HTERT RPE-1 (cell line): Measurements from ENCODE around the gene LDB2.
"Not testable (repeated sequence)": the region's sequence is repeated elsewhere in the genome, so short reads cannot be mapped to it uniquely, and the experiment has no call there.

Experiments used
- in situ Hi-C: fragments of 300-500 bp; cut with MboI; formaldehyde crosslinking; loops from 4 replicates; pipeline ENCODE4 v1.14.3; 2020; ENCODE audit warnings: low sequenced_read_pairs

The LDB2 gene

DNA sequence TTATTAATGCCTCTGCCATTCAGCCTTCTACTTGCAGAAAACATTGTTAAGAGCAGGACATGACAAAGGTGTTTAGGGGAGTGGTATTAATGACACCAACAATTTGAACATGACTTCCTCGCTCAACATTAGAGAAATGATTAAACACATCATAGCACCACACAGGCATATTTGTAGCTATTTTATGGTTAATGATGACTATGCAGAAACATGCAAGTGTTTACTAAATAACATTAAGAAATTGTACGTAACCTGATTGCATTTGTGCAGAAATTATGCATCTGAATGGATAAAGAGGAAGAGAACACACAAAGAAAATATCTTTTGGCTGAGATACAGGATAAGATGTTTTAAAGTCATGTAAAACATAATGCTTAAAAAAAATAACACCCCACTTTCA, 323.5 kb downstream of the LDB2 start:
- in situ Hi-C loops = no loop called here

DNA sequence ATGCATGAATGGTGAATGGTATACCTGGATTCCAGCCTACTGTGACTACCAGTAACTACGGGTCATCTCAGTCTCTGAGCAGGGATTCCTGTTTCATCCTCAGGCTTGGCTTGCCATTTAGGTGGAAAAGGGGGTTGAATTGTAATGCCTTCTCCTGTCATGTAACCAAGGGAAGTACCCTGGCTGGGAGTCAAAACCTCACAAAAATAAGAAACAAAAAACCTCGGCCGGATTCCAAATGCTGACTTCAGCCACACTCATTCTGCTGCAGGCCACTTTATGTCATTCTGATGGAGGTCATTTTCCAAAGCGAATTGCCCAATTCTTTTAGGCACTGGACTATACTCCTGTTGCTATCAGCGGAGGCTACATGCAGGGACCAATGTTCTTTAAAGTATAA, 324.7 kb downstream of the LDB2 start:
- in situ Hi-C loops = no loop called here

DNA sequence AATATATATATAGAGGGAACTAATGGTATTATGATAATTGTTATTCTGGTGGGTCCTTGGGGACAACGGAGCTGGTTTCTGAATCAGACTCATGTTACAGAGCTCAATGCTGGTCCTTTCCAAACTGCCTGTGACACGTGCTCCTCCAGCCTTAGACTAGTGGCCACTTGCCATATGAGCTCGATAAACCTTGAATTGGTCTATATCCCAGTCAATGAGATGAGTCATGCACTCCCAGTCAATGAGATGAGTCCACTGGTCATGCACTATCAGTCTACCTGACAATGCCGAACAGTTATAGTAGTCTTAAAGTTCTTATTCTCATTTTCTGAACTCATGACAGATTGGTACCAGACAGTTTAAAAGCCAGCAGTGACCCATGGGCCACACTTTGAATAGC, 325.2 kb downstream of the LDB2 start:
- in situ Hi-C loops = no loop called here

DNA sequence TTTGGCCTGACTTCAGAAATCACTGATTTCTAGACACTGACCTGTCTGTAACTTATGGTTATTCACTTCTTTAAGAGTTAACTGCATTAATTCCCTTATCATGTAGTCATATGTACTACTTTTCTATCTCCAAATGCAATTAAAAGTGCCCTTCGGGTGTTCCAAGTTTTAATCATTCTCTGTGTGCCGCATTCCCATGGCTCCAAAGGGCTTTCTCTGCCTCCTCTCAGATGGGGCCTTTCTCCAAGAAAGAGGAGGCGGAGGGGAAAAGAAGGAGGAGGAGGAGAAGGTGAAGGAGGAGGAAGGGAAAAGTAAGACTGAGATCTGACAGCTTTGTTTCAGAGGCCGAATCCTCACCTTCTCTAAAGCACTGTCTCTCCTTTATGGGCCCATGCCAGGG, 325.8 kb downstream of the LDB2 start:
- in situ Hi-C loops = no loop called here

DNA sequence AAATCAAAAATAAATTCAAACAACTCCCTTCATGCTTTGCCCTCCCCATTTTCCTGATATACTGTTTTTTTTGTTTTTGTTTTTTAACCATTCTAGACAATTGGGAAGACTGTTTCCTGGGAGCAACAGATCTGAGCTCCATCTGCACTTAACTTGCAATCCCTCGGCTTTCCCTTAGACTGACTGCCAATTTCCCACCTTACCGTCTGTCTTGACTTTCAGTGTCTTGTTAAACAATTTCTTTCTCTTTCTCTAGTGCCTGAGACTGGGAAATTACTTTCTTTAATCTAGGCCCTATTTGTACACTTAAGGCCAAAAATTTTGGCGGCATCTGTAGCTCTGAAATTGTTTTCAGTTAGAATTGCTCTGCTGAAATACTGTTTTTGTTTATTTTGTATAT, 326.3 kb downstream of the LDB2 start:
- in situ Hi-C loops = no loop called here

DNA sequence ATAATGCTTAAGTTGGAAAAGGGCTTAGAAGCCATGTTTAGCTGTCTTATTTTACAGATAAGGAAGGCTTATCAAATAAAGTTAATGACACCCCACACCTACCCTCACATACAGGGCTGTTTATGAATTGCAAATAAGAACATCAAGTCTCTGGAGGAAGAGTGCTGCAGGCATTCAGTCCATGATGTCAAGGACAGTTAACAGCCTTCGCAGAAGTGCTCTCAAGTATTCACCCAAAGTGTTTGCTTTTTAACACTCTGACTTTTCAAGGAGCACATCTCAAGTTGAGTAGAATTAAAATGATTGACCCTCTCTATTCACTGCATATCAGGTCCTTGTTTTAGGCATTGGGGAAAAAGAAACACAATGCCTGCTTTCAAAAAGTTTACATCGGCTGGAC, 328.7 kb downstream of the LDB2 start:
- in situ Hi-C loops = no loop called here

DNA sequence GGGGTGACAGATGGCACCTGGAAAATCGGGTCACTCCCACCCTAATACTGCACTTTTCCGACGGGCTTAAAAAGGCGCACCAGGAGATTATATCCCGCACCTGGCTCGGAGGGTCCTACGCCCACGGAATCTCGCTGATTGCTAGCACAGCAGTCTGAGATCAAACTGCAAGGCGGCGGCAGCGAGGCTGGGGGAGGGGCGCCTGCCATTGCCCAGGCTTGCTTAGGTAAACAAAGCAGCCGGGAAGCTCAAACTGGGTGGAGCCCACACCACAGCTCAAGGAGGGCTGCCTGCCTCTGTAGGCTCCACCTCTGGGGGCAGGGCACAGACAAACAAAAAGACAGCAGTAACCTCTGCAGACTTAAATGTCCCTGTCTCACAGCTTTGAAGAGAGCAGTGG, 341.1 kb downstream of the LDB2 start:
- in situ Hi-C loops = not testable (repeated sequence)

DNA sequence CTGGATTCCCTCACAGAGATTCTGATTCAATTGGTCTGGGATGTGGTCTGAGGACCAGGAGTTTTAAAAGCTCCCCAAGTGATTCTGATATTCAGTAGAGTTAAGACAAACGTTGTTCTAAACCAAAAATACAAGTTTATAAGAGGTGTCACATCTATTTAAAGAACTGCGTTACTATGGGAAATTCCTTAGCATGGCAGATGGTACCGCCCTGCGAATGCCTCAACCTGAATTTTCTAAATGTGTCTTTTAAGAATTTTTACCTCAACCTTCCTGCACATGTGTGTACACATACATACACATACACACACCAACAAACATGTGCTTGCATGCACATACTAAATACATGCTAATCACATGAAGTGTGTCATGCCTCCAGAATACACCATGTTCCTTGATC, 343.3 kb downstream of the LDB2 start:
- in situ Hi-C loops = no loop called here

DNA sequence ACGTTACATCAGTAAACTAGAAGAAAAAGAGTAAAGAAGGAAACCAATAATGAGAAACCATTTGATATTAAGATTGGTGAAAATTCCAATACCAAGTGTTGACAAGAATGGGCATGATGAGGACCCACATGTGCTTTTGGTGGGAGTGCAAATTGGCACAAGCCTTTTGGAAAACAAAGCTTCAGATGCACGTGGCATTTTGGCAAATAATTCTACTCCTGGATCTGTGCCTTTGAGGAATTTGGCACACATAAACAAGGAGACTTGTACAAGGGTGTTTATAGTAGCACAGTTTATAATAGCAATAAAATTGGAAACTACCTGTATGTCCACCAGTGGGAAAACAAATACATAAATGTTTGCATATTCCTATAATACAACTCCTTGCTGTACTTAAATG, 347.9 kb downstream of the LDB2 start:
- in situ Hi-C loops = no loop called here

DNA sequence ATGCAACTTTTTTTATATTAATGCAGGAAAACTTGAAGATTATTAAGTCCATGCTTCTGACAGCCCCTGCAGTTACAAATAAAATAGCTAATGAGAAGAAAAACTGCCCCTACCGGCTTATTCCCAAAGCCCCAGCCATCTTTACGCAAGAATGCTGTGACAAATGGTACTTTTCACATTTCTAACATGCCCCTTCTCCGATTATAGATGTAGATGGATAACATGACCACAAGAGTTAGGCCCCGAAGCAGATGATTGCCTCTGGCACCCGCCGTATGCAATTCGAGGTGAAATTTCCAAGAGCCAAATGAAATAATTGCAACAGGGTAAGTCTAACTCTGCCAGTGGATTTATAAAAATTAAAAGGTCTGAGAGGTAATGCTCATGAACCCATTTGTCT, 352.8 kb downstream of the LDB2 start:
- in situ Hi-C loops = no loop called here

DNA sequence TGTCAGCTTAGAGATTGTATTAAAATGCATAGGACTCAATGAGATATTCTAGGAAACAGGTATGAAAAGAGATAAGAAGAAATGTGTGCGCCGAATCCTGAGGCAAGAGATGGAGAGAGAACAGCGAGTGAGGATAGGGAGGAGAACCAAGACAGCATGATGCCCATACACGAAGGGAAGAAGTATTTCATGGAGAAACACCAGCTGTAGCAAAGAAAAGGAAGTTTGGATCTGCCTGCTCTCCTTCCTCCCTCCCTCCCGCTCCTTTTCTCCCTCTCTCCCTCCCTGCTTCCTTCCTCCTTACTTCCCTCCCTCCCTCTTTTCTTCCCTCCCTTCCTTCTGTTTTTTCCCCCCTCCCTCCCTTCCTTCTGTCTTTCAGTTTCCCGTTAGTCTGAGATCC, 353.6 kb downstream of the LDB2 start:
- in situ Hi-C loops = no loop called here

DNA sequence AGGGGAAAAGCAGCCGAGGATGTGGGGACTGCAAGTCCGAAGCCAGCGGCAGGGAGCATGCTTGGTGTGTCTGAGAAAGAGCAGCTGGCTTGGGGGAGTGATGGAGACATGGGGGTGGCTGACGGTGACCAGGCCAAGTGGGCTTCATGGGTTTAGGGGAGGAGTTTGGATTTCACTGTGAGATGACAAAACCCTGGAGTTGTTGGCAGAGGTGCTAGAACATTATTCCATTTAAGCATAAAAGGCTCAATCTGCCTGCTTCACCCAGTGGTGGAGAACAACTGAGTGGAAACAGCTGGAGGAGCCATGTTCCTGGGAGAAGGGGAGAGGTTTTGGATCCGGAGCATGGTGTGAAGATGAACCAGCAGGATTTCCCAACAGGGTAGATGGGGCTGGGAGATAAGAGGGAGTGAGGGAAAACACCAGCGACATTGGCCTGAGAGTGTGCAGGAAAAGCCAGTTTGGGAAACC, 354.2 kb downstream of the LDB2 start:
- in situ Hi-C loops = no loop called here

DNA sequence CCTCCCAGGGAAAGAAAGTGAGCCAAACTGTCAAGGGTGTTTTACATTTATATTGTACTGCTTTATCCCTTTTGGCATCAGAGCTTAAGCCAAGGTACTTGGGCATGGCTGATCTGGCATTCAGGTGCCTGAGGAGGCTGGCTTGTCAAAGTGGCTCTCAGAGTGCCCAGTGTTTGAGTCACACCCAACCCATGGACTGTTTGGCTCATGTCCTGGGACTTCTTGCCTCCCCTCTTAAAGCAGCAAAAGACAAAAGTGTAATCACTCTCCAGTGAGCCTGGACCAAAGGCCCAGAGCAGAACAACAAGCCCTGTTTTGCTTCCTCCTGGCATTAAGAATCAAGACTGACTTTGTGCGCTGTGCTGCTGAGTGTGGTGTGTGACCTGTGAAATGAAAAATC, 360.5 kb downstream of the LDB2 start:
- in situ Hi-C loops = no loop called here

DNA sequence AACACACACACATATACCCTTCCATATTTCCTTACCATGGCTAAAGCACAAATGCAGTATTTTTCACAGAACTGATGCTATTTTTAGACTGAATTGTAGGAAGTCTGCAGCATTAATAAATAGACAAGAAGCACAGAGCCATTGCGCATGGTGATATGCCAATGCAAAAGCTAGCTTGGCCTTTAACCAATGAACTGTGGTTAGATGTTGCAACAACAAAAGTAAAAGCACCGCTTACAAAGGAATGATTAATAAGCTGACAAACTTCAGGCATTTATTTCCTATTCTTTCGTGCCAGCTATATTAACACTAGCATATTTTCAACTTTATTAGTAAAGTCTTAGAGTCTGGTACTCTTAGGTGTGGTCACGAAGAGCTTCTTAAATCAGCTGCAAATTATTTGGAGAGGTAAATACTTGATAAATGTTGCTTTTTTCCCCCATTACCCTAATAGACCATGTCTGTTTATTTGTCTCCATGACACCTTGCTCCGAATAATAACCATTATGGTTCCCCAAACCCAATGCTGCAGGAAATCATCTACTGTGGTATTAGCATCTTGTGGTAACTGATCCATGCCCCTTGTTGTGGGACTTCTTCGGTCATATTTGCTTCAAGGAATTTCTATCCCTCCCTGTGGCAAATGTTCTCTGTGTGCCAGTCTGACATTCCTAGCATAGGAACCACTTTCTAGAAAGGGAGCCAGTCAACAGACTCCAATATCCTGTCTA, 366.0 kb downstream of the LDB2 start:
- in situ Hi-C loops = no loop called here

DNA sequence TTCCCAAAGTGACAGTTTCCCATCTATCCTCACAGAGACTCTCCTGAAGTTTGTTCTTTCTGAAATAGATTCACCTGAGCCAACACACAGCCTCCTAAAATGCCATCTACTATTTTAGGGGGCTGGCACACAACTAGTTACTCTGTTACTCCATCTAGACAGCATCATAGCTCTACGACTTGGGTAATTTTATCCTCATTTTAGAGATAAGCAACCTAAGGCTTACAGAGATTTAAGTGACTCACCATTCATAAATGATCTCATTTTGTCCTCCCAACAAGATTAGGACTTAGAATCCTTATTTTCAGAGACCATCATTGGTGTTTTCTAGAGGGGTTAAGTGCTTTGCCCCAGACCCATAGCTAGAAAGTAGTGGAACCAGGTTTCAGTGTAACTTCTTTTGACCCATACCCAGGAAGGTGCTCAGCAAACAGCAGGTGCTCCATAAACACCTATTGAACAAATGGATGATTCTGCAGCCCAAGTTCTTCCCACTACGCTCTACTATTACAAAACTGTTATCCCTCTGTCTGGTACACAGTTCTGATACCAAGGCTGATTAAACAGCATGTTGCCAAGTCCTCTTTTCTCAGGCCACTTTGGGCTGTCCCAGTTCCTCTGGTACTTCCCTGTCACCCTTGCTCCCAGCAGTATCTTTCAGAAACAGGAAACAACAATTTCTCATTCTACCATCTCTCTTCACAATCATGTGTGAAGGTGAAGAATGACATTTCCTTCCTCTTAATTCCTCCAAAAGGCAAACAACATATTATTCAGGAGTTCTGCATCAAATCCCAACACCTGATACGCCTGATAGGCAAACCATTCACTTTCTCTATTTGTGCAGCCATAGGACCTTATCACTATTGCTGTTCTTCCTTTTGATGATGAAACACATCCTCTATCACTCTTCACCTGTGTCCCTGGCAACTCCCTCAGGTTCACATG, 367.5 kb downstream of the LDB2 start:
- in situ Hi-C loops = no loop called here

DNA sequence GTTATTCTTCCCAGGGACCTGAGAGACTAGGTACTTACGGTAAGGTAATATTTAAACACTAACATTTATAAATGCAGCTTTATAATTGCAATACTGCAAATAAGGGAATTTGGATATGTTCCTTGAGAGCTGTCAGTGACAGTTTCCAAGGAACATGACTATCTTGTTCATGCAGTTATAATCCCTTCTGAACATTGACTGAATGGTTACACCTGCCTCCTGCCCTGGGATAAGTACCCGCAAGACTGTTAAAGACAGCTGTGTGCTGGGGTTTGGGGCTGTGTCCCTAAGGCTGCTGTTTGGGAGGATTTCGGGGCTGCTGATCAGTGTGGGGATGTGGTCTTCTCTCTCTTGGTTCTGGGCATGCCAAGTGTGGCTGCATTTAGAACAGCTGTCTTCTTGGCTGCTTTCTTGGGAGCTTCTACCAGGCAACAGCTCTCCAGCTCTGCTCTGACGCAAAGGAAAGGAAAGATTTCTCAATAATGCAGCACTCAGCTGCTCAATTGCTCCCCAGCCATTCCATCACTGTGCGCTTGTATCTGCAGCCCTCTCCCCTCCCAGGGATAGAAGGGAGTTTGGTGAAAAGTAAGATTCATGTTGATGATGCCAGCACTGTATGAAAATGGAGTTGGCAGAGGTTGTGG, 373.4 kb downstream of the LDB2 start:
- in situ Hi-C loops = no loop called here

DNA sequence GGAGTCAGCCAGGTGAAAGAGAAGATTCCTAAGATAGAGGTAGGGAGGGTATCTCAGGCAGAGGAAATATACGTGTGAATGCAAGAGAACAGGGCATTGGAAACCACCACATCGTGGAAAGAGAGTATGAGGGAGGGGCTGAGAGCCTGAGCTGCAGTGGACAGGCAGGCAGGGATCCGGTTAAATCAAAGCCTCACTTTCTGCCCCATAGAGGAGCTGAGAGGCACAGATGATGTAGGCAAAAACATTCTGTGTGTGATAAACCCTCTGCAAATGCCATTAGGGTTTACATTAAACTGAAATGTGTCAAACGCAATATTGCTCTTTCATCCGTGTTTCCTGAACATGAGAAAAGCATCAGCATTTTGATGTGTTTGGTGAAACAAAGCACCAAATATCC, 374.0 kb downstream of the LDB2 start:
- in situ Hi-C loops = no loop called here

DNA sequence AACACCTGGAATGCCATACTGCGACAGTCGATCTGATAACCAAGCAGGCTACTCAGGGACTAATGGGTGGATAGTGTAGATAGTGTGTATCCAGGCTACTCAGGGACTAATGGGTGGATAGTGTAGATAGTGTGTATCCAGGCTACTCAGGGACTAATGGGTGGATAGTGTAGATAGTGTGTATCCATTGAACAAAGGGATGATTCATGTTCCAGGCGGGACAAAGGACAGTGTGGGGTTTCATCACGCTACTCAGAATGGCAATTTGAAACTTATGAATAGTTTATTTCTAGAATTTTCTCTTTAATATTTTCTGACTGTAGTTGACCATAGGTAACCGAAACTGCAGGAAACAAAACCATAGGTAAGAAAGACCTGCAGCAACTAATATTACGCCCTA, 374.9 kb downstream of the LDB2 start:
- in situ Hi-C loops = not testable (repeated sequence)

DNA sequence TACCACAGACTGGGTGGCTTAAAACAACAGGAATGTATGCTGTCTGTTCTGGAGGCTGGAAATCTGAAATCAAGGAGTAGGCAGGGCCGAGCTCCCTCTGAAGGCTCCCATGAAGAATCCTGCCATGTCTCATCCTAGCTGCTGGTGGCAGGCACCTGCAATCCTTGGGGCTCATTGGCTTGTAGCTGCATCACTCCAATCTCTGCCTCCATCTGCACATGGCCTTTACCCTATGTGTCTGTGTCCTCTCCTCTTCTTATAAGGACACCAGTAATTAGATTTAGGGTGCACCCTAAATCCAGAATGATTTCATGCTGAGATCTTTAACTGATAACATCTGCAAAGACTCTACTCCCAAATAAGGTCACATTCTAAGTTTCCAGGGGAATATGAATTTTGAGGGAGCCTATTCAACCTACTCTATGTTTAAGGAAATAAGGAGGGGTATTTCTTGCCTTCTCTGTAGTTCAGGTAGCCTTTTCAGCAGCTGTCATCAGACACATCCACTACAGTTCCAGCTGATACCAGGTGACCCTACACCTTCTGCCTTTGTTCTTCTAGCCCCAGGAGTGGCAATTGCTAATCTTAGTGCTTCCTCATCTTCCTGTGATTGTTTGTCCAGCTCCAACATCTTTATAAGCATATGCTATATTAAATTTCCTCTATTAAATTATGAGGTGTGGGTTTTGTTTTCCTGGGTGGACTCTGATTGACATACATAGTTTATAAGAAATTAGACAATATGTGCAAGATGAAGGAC, 377.1 kb downstream of the LDB2 start:
- in situ Hi-C loops = no loop called here

DNA sequence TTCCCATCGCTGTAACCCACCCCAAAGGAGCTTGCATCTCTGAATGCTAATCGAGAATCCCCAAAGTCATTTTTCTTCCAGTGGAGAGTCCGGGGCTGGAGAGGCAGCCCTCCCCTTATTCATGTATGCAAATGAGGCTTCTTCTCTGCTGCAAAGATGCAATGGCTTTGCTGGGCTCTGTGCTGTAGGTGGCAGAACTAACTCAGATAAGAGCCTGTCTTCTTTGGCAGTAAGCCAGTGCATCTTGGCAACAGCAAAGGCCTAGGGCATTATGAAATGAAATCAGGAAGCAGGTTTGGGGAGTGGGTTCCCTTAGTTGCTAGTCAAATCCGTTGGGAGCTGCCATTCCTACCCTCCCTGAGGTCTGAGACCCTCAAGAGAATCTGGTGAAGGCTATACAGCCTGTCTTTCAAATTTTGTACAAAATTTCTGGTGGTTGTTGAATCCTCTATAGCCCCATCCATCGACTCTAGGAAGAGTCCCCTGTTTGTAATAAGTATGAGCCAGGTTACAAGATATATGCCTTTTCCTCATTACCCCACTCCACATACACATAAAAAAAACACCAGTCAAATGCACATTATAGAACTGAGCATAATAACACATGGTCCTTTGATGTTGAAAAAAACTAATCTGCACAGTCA, 381.5 kb downstream of the LDB2 start:
- in situ Hi-C loops = no loop called here
